Hepatocyte (in vitro differentiated cells): ENCODE results near the gene SFT2D2. TPM values are rescaled to one million over a fixed set of nuclear protein-coding genes. Genes with fewer than 3 reads are reported as not detected.

ENCODE experiments used
- DNase-seq: peaks from one replicate; pipeline ENCODE4 v3.0.0-alpha.2; 2016; ENCODE audit warnings: low spot score
- H2AFZ ChIP-seq: fragments of 200-600 bp; sonication (generic); 2 replicates; pipeline ENCODE4 v1.6.0; 2016; ENCODE audit warnings: antibody characterized with exemption, mild to moderate bottlenecking
- H3K27ac ChIP-seq: fragments of 200-600 bp; sonication (generic); 2 replicates; pipeline ENCODE4 v1.5.1; 2016; ENCODE audit warnings: mild to moderate bottlenecking
- H3K27me3 ChIP-seq: fragments of 200-600 bp; sonication (generic); 2 replicates; pipeline ENCODE4 v1.6.1; 2016
- H3K36me3 ChIP-seq: fragments of 200-600 bp; sonication (generic); replicated peaks from 2 replicates; pipeline ENCODE4 v1.5.1; 2016; ENCODE audit warnings: low read depth; ENCODE audit not compliant: insufficient read depth
- H3K4me1 ChIP-seq: fragments of 200-600 bp; sonication (generic); 2 replicates; pipeline ENCODE4 v1.5.1; 2016; ENCODE audit warnings: mild to moderate bottlenecking, moderate library complexity; ENCODE audit not compliant: insufficient read depth
- H3K4me2 ChIP-seq: fragments of 200-600 bp; sonication (generic); 2 replicates; pipeline ENCODE4 v1.6.0; 2016
- H3K4me3 ChIP-seq: fragments of 200-600 bp; sonication (generic); 2 replicates; pipeline ENCODE4 v1.5.1; 2016; ENCODE audit warnings: mild to moderate bottlenecking
- H3K79me2 ChIP-seq: fragments of 200-600 bp; sonication (generic); 2 replicates; pipeline ENCODE4 v1.6.0; 2017; ENCODE audit warnings: mild to moderate bottlenecking
- H3K9me2 ChIP-seq: fragments of 200-600 bp; sonication (generic); replicated peaks from 2 replicates; pipeline ENCODE4 v1.6.0; 2017; ENCODE audit warnings: mild to moderate bottlenecking; ENCODE audit not compliant: insufficient read depth
- H3K9me3 ChIP-seq: fragments of 200-600 bp; sonication (generic); 2 replicates; pipeline ENCODE4 v1.5.1; 2016; ENCODE audit warnings: low read depth, mild to moderate bottlenecking
- H4K20me1 ChIP-seq: fragments of 200-600 bp; sonication (generic); 2 replicates; pipeline ENCODE4 v1.6.0; 2016; ENCODE audit warnings: mild to moderate bottlenecking; ENCODE audit not compliant: insufficient read depth, poor library complexity, severe bottlenecking
- EZH2 ChIP-seq: fragments of 200-600 bp; sonication (generic); IDR thresholded peaks from 2 replicates; pipeline ENCODE4 v1.6.1; 2016; ENCODE audit warnings: antibody characterized with exemption, mild to moderate bottlenecking, borderline replicate concordance
- EZH2phosphoT487 ChIP-seq: fragments of 200-600 bp; sonication (generic); IDR thresholded peaks from one replicate; pipeline ENCODE4 v1.6.1; 2018; ENCODE audit warnings: antibody characterized with exemption, mild to moderate bottlenecking, low read depth, moderate library complexity; ENCODE audit not compliant: unreplicated experiment, severe bottlenecking
- WGBS: methylation state at CpG from one replicate; pipeline ENCODE4 v1.1.6; 2016; ENCODE audit warnings: low lambda C conversion rate; ENCODE audit errors: missing lambda C conversion rate; 5-methylcytosine and 5-hydroxymethylcytosine counted together
- polyA plus RNA-seq: library from polyadenylated mRNA; unstranded; fragments of >200 nt; fragmentation: Nextera tagmentation; extraction: Ambion mirVana; gene quantifications from 2 replicates; pipeline ENCODE4 v1.2.1, GENCODE V29; 2016
- total RNA-seq: library from RNA; depleted of rRNA; stranded (reverse); fragments of >200 nt; gene quantifications from 2 replicates; pipeline ENCODE4 v1.2.3, GENCODE V29; 2014
- TF ChIP-seq, protein P1 (sequence below): fragments of 200-600 bp; sonication (generic); IDR thresholded peaks from 2 replicates; pipeline ENCODE4 v1.5.1; 2016; ENCODE audit warnings: antibody characterized with exemption, mild to moderate bottlenecking; ENCODE audit not compliant: poor library complexity

The SFT2D2 gene
- total and polyA plus RNA-seq, 2 experiments from 2014 or later, result 31.5 to 36.9 TPM

DNA sequence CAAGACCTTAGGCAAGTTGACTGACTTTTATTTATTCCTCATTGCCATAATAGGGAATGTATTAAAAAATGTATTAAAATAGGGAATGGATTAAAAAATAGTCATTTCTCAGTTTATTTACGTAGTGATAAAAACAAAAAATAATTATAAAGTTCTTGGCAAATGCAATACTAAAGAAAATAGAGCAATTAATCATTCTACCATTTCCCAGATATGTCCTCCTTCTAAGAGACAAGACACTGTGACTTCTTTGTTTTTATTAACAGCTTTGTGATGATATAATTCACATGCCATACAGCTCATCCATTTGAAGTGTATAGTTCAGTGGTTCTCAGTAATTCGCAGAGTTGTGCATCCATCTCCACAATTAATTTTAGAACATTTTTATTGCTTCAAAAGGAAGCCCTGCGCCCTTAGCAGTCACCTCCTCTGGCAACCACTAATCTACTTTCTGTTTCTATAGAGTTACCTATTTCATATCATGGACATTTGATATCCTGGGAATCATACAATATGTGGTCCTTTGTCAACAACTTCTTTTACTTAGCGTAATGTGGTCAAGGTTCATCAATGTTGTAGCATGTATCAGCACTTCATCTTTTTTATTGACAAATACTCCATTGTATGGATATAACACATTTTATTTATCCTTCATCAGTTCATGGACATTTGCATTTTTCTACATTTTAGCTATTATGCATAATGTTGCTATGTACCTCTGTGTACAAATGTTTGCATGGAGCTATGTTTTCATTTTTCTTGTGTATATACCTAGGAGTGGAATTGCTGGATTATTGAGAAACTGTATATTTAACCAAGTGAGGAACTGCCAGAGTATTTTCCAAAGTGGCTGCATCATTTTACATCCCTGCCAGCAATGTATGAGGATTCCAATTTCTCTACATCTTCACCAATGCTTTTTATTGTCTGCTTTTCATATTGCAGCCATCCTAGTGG, 60.4 kb downstream of the SFT2D2 start:
- Histone ChIP-seq H3K36me3 (no peaks in the 10 kb centered on the region), H2AFZ (no peak overlapping the region), H3K9me3 (no peaks in the 10 kb centered on the region), H3K27ac (no peak overlapping the region), H3K4me1 (no peaks in the 10 kb centered on the region), H3K27me3 (no peaks in the 10 kb centered on the region), H3K9me2 (no peaks in the 10 kb centered on the region), H3K4me2 (no peak overlapping the region), H3K79me2 (no peaks in the 10 kb centered on the region), H3K4me3 (no peak overlapping the region), H4K20me1 (no peaks in the 10 kb centered on the region)
- no peak for DNase-seq
- WGBS, result 86% methylated on average over 4 of the region's 4 CpGs
- TF ChIP-seq EZH2, result no peak
- no peak for TF ChIP-seq EZH2phosphoT487
- TF ChIP-seq, protein P1, sequence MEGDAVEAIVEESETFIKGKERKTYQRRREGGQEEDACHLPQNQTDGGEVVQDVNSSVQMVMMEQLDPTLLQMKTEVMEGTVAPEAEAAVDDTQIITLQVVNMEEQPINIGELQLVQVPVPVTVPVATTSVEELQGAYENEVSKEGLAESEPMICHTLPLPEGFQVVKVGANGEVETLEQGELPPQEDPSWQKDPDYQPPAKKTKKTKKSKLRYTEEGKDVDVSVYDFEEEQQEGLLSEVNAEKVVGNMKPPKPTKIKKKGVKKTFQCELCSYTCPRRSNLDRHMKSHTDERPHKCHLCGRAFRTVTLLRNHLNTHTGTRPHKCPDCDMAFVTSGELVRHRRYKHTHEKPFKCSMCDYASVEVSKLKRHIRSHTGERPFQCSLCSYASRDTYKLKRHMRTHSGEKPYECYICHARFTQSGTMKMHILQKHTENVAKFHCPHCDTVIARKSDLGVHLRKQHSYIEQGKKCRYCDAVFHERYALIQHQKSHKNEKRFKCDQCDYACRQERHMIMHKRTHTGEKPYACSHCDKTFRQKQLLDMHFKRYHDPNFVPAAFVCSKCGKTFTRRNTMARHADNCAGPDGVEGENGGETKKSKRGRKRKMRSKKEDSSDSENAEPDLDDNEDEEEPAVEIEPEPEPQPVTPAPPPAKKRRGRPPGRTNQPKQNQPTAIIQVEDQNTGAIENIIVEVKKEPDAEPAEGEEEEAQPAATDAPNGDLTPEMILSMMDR, result no peak

DNA sequence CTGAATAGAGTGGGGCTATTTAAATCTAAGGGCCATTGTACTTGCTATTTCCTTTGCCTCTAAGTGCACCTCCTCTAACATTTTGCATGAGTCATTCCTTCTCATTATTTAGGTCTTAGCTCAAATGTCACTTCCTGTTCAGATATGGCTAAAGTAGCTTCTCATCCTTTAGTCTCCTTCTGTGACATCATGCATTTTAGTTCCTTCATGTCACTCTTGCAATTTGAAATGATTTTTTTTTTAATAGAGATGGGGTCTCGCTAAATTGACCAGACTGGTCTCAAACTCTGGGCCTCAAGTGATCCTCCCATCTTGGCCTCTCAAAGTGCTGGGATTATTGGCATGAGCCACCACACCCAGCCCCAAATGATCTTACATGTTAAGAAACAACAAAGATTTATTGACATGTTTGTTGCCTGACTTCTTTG, 61.4 kb downstream of the SFT2D2 start:
- no peak for DNase-seq
- Histone ChIP-seq H3K27ac (no peak overlapping the region), H3K9me3 (no peaks in the 10 kb centered on the region), H2AFZ (no peak overlapping the region), H3K4me2 (no peak overlapping the region), H3K4me3 (no peak overlapping the region), H3K27me3 (no peaks in the 10 kb centered on the region), H3K9me2 (no peaks in the 10 kb centered on the region), H3K36me3 (no peaks in the 10 kb centered on the region), H3K79me2 (no peaks in the 10 kb centered on the region), H3K4me1 (no peaks in the 10 kb centered on the region), H4K20me1 (no peaks in the 10 kb centered on the region)
- TF ChIP-seq, protein P1, result no peak
- no peak for TF ChIP-seq EZH2phosphoT487
- no peak for TF ChIP-seq EZH2
- WGBS, result 100% methylated on average over 1 of the region's 1 CpG

DNA sequence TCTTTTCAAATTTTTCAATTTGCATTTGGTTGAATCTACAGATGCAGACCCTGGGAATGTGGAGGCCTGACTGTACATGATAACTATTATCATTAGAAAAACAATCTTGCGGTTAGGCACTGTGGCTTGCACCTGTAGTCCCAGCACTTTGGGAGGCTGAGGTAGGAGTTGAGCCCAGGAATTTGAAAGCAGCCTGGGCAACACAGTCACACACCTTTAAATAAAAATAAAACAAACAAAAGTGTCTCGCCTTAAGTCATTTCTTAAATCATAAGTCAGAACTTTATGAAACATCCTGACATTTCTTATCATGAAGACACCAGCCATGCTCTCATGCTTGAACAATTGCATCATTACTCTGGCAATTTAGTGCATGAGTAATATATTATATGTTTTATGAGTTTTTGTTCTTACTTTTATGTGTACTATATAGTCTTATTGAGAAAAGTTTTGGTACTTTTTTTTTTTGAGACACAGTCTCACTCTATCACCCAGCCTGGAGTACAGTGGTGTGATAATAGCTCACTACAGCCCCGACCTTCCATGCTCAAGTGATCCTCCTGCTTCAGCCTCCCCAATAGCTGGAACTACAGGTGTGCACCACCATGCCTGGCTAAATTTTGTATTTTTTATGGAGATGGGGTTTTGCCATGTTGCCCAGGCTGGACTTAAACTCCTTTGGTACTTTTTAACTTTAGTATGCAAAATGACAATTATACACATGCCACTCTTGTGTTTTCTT, 62.7 kb downstream of the SFT2D2 start:
- no peak overlapping the region for H2AFZ ChIP-seq
- H3K27ac ChIP-seq, result no peak overlapping the region
- 87% methylated on average over 3 of the region's 3 CpGs for WGBS
- no peaks in the 10 kb centered on the region for H3K4me1 ChIP-seq
- no peak for DNase-seq
- no peak overlapping the region for H3K4me3 ChIP-seq
- H3K9me2 ChIP-seq, result no peaks in the 10 kb centered on the region
- no peaks in the 10 kb centered on the region for H3K36me3 ChIP-seq
- H3K4me2 ChIP-seq, result no peak overlapping the region
- H4K20me1 ChIP-seq, result no peaks in the 10 kb centered on the region
- TF ChIP-seq, protein P1, result no peak
- no peaks in the 10 kb centered on the region for H3K79me2 ChIP-seq
- H3K9me3 ChIP-seq, result no peaks in the 10 kb centered on the region
- no peaks in the 10 kb centered on the region for H3K27me3 ChIP-seq
